SK-N-SH (cell line): ENCODE data around the gene PEAK1.

ENCODE experiments used
- USF1 ChIP-seq: IDR thresholded peaks from 2 replicates; pipeline ENCODE4 v1.4.0; 2012; ENCODE audit warnings: low read depth, borderline replicate concordance
- TF ChIP-seq, protein P1 (sequence below): fragments of 200-600 bp; sonication (generic); IDR thresholded peaks from 2 replicates; pipeline ENCODE4 v1.6.1; 2017; ENCODE audit warnings: antibody characterized with exemption, mild to moderate bottlenecking, moderate library complexity
- TF ChIP-seq, protein P2 (sequence below): fragments of 150-350 bp; IDR thresholded peaks from 2 replicates; pipeline ENCODE4 v1.6.1; 2017; ENCODE audit warnings: antibody characterized with exemption, low read length, low read depth, borderline replicate concordance

DNA sequence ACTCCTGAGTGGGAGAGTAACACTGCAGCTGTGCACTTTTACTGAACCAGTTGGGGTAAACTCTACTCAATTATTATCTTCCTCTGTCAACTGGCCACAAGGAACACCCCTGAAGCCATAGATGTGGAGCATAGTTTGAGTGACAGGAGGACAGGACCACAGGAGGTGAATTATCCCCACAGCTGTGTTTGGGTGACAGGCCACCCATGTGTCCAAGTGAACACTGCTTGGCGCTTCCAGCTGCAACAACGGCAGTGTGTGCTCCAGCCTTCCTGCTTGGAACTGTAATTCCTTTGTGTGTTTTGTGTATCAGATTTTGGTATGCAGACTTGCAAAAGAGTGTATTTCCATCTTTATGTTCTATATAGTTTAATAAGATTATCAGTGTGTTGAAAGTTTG, 328.8 kb downstream of the PEAK1 start:
- TF ChIP-seq, protein P1, sequence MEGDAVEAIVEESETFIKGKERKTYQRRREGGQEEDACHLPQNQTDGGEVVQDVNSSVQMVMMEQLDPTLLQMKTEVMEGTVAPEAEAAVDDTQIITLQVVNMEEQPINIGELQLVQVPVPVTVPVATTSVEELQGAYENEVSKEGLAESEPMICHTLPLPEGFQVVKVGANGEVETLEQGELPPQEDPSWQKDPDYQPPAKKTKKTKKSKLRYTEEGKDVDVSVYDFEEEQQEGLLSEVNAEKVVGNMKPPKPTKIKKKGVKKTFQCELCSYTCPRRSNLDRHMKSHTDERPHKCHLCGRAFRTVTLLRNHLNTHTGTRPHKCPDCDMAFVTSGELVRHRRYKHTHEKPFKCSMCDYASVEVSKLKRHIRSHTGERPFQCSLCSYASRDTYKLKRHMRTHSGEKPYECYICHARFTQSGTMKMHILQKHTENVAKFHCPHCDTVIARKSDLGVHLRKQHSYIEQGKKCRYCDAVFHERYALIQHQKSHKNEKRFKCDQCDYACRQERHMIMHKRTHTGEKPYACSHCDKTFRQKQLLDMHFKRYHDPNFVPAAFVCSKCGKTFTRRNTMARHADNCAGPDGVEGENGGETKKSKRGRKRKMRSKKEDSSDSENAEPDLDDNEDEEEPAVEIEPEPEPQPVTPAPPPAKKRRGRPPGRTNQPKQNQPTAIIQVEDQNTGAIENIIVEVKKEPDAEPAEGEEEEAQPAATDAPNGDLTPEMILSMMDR: no peak
- TF ChIP-seq USF1: no peak
- TF ChIP-seq, protein P2, sequence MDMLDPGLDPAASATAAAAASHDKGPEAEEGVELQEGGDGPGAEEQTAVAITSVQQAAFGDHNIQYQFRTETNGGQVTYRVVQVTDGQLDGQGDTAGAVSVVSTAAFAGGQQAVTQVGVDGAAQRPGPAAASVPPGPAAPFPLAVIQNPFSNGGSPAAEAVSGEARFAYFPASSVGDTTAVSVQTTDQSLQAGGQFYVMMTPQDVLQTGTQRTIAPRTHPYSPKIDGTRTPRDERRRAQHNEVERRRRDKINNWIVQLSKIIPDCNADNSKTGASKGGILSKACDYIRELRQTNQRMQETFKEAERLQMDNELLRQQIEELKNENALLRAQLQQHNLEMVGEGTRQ: no peak
